ENCODE measurements around the gene METTL1. TPM values are rescaled to one million over a fixed set of nuclear protein-coding genes. Genes with fewer than 3 reads are reported as not detected.

The METTL1 gene
- polyA plus RNA-seq, 4 donors = 2.2 to 21.9 (median 11.6) TPM

DNA sequence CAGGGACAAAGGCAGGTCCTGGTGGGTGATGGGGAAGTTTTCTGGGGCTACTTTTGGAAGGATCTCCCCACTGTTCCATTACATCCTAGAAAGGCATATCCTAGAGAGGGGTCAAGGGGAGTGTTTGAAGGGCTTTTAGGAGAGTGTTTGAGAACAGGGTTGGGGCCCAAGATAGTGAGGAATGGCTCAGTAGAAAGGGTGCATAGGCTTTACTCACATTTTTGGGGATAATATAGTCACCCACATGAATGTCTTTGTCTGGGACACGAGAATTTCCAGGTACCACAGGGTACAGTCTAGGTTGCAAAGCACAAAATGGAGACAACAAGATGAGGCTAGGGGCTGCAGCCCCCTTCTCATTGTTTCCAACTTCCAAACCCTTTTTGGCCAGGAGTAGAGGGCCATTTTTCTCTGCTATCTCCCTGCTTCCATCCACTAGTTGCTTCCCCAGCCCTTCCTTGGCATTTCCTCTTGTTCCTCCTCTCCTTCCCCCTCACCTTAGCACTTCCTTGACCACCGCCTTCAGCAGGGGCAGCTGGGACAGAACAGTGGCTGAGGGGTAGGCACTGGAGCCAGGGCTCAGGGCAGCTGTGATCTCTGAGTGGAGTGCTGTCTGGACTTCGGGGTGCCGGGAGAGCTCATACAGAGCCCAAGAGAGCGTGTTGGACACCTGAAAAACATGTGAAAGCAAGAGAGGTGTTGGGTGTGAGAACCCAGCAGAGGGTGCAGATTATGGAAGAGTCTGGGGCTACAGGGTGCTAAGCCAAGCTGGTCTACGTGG, 7.8 kb downstream of the METTL1 start:
- H3K27ac ChIP-seq (ENCODE audit: low read depth in 1 of 3, low read length in 2 of 3) = no peak overlapping the region

DNA sequence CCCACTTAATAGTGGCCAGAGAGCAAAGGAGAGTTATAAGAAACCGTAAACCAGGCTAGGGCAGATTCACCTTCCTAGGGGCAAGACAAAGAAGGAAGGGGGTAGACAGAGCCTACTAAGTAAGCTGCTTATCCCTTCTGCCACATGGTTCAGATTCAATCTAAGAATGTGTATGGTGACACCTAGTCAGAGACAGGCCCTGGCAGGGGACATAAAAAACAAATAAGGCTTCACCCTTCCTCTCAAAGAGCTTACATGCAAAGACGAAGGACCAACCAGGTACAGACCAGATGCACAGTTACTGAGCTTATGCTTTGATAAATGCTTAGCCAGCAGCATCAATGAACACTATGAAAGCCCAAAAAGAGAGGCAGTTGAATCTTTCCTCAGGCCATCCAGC, 9.4 kb downstream of the METTL1 start:
- WGBS, 3 donors = 86 to 93% (median 93%) methylated on average over 2 of the region's 2 CpGs
- Histone ChIP-seq H3K4me1 (ENCODE audit: control insufficient read depth in 3 of 3, insufficient read depth in 2 of 3, low read depth in 1 of 3, low read length in 2 of 3) (peaks cover 2 to 28% (median 5%) of the 10 kb centered on the region in 3 donors), H3K36me3 (ENCODE audit: control insufficient read depth in 3 of 3, insufficient read depth in 2 of 3, low read depth in 1 of 3, low read length in 3 of 3) (peaks cover 0 to 26% (median 0%) of the 10 kb centered on the region in 3 donors), H3K4me3 (ENCODE audit: low read depth in 1 of 3, low read length in 3 of 3) (no peak overlapping the region), H3K9me3 (ENCODE audit: control insufficient read depth in 2 of 2, insufficient read depth in 1 of 2, low read depth in 1 of 2, low read length in 1 of 2) (no peaks in the 10 kb centered on the region), H3K27me3 (ENCODE audit: control insufficient read depth in 3 of 3, insufficient read depth in 3 of 3, low read length in 3 of 3) (peaks cover 3 to 42% (median 10%) of the 10 kb centered on the region in 3 donors), H3K27ac (ENCODE audit: low read depth in 1 of 3, low read length in 2 of 3) (no peak overlapping the region)
- DNase-seq = no peak
- FAIRE-seq = no peak

More for the DNA sequence above, 7.8 kb downstream of the METTL1 start:
- peaks cover 3 to 45% (median 10%) of the 10 kb centered on the region in 3 donors for H3K27me3 ChIP-seq (ENCODE audit: control insufficient read depth in 3 of 3, insufficient read depth in 3 of 3, low read length in 3 of 3)
- DNase-seq = no peak
- peaks cover 0 to 18% (median 0%) of the 10 kb centered on the region in 3 donors for H3K36me3 ChIP-seq (ENCODE audit: control insufficient read depth in 3 of 3, insufficient read depth in 2 of 3, low read depth in 1 of 3, low read length in 3 of 3)
- 81 to 83% (median 82%) methylated on average over 6 of the region's 6 CpGs for WGBS, 3 donors
- peak overlapping the region in 1 of 3 donors; percentile 51 for H3K4me3 ChIP-seq (ENCODE audit: low read depth in 1 of 3, low read length in 3 of 3)
- H3K9me3 ChIP-seq (ENCODE audit: control insufficient read depth in 2 of 2, insufficient read depth in 1 of 2, low read depth in 1 of 2, low read length in 1 of 2) = no peaks in the 10 kb centered on the region
- H3K4me1 ChIP-seq (ENCODE audit: control insufficient read depth in 3 of 3, insufficient read depth in 2 of 3, low read depth in 1 of 3, low read length in 2 of 3) = peaks cover 2 to 28% (median 5%) of the 10 kb centered on the region in 3 donors
- FAIRE-seq = no peak

DNA sequence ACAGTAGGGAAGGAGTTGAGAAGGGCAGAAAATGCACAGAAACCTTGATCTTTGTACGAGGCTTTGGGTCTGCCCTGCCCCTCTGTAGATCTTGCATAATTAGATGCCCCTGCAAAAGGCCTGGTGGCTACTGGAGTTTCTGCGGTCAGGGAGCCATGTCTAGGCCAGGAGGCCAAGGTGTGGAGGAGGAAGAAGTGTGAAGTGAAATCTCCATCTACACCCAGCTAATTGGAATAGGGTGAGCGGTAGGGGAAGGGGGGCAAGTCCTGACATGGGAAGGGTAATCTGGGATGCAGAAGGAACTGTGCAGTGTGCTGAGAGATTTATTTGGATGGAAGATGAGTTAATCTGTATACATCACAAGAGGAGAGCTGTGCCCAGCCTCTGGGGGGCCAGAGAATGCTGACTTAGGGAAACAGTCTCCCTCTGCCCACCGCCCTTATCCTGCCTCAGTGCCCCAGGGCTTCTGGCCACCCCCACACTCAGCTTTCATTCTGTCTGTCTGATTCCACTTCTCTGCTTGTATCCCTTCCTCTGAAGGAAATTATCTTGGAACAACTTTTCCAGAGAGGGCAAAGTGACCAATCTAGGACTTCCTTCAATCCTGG, 10.4 kb downstream of the METTL1 start:
- no peak overlapping the region for H3K27ac ChIP-seq (ENCODE audit: low read depth in 1 of 3, low read length in 2 of 3)
- no peak overlapping the region for H3K4me3 ChIP-seq (ENCODE audit: low read depth in 1 of 3, low read length in 3 of 3)
- H3K27me3 ChIP-seq (ENCODE audit: control insufficient read depth in 3 of 3, insufficient read depth in 3 of 3, low read length in 3 of 3) = peaks cover 0 to 32% (median 9%) of the 10 kb centered on the region in 3 donors
- no peak for DNase-seq
- H3K4me1 ChIP-seq (ENCODE audit: control insufficient read depth in 3 of 3, insufficient read depth in 2 of 3, low read depth in 1 of 3, low read length in 2 of 3) = peaks cover 2 to 21% (median 6%) of the 10 kb centered on the region in 3 donors
- H3K36me3 ChIP-seq (ENCODE audit: control insufficient read depth in 3 of 3, insufficient read depth in 2 of 3, low read depth in 1 of 3, low read length in 3 of 3) = peaks cover 0 to 28% (median 0%) of the 10 kb centered on the region in 3 donors
- WGBS, 3 donors = 91 to 93% (median 92%) methylated on average over 4 of the region's 4 CpGs
- no peaks in the 10 kb centered on the region for H3K9me3 ChIP-seq (ENCODE audit: control insufficient read depth in 2 of 2, insufficient read depth in 1 of 2, low read depth in 1 of 2, low read length in 1 of 2)
- FAIRE-seq = no peak

DNA sequence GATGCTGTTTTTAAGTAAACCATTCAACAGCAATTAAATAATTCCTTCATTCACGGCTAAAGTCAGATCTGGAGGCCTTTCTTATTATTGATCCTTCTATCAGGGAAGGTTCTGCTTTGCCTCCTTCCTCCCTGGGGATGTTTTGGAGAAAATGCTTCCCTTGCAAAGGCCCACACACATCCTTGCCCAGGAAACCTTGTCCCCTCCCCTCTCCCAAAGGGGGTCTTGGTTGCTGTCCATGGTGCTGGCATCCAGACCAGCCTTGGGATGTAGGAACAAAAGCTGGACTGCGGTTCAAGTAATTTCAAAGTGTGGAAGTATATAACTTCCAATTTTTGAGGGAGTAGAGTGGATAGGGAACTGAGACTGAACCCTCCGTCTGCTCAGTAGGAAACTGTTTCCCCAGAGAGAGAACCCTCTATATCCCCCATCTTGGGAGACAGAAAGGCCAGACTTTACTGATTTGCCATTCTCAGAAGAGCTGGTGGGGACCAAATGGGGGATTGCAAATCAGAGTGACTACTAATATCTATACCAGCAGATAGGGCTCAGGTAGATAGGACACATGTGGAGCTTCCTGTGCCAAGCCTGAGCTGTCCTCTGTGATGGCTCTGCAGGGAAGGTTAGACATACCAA, 11.4 kb downstream of the METTL1 start:
- H3K36me3 ChIP-seq (ENCODE audit: control insufficient read depth in 3 of 3, insufficient read depth in 2 of 3, low read depth in 1 of 3, low read length in 3 of 3) = peaks cover 0 to 28% (median 0%) of the 10 kb centered on the region in 3 donors
- no peak for FAIRE-seq
- DNase-seq = no peak
- H3K4me3 ChIP-seq (ENCODE audit: low read depth in 1 of 3, low read length in 3 of 3) = no peak overlapping the region
- WGBS, 3 donors = 88 to 90% (median 90%) methylated on average over 3 of the region's 3 CpGs
- peaks cover 2 to 11% (median 2%) of the 10 kb centered on the region in 3 donors for H3K4me1 ChIP-seq (ENCODE audit: control insufficient read depth in 3 of 3, insufficient read depth in 2 of 3, low read depth in 1 of 3, low read length in 2 of 3)
- no peak overlapping the region for H3K27ac ChIP-seq (ENCODE audit: low read depth in 1 of 3, low read length in 2 of 3)
- H3K9me3 ChIP-seq (ENCODE audit: control insufficient read depth in 2 of 2, insufficient read depth in 1 of 2, low read depth in 1 of 2, low read length in 1 of 2) = no peaks in the 10 kb centered on the region
- H3K27me3 ChIP-seq (ENCODE audit: control insufficient read depth in 3 of 3, insufficient read depth in 3 of 3, low read length in 3 of 3) = peaks cover 0 to 22% (median 7%) of the 10 kb centered on the region in 3 donors

DNA sequence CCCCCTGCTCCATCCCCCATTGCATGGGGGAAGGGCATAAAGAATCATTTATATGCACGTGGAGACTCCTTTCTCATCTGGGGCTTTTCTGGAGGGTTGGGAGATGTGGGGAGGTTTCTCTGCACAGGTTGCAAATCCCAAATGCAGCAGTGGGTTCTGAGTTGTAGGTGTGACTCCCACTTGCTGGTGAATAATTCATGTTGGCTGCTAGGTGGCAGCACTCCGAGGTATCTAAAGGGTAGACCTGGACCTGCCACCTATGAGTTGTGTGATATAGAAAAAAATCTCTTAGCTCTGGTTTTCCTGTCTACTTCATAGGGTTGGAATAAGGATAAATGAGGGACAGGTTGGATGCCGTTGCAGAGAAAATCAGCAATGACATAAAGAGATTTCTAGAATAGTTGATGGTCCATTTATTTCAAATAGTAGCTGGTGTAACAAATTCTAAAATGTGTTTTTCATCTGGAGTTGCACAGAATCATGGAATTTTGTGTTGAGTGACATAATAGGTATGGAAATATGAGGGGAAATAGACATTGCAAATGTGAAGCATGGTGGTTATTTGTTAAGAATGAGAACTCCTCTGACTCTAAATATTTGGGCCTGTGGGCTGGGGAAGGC, 12.4 kb downstream of the METTL1 start:
- H3K4me3 ChIP-seq (ENCODE audit: low read depth in 1 of 3, low read length in 3 of 3) = no peak overlapping the region
- DNase-seq = peak; percentile 56 to 60
- H3K4me1 ChIP-seq (ENCODE audit: control insufficient read depth in 3 of 3, insufficient read depth in 2 of 3, low read depth in 1 of 3, low read length in 2 of 3) = peaks cover 0 to 6% (median 2%) of the 10 kb centered on the region in 3 donors
- H3K27me3 ChIP-seq (ENCODE audit: control insufficient read depth in 3 of 3, insufficient read depth in 3 of 3, low read length in 3 of 3) = peaks cover 0 to 12% (median 7%) of the 10 kb centered on the region in 3 donors
- no peak for FAIRE-seq
- H3K9me3 ChIP-seq (ENCODE audit: control insufficient read depth in 2 of 2, insufficient read depth in 1 of 2, low read depth in 1 of 2, low read length in 1 of 2) = no peaks in the 10 kb centered on the region
- H3K36me3 ChIP-seq (ENCODE audit: control insufficient read depth in 3 of 3, insufficient read depth in 2 of 3, low read depth in 1 of 3, low read length in 3 of 3) = peaks cover 0 to 28% (median 0%) of the 10 kb centered on the region in 3 donors
- H3K27ac ChIP-seq (ENCODE audit: low read depth in 1 of 3, low read length in 2 of 3) = no peak overlapping the region
- WGBS, 3 donors = 20 to 36% (median 25%) methylated on average over 3 of the region's 3 CpGs

- Histone ChIP-seq H3K4me3 (ENCODE audit: low read depth in 1 of 3, low read length in 3 of 3) (no peak overlapping the region), H3K4me1 (ENCODE audit: control insufficient read depth in 3 of 3, insufficient read depth in 2 of 3, low read depth in 1 of 3, low read length in 2 of 3) (peaks cover 0 to 10% (median 2%) of the 10 kb centered on the region in 3 donors), H3K36me3 (ENCODE audit: control insufficient read depth in 3 of 3, insufficient read depth in 2 of 3, low read depth in 1 of 3, low read length in 3 of 3) (peaks cover 0 to 28% (median 0%) of the 10 kb centered on the region in 3 donors), H3K27me3 (ENCODE audit: control insufficient read depth in 3 of 3, insufficient read depth in 3 of 3, low read length in 3 of 3) (peaks cover 0 to 5% (median 2%) of the 10 kb centered on the region in 3 donors), H3K27ac (ENCODE audit: low read depth in 1 of 3, low read length in 2 of 3) (no peak overlapping the region), H3K9me3 (ENCODE audit: control insufficient read depth in 2 of 2, insufficient read depth in 1 of 2, low read depth in 1 of 2, low read length in 1 of 2) (no peaks in the 10 kb centered on the region)
- no peak for DNase-seq
- no peak for FAIRE-seq
- WGBS, 3 donors = 90 to 93% (median 91%) methylated on average over 22 to 25 of the region's 25 CpGs
These were observed 13.1 kb downstream of the METTL1 start for GRCh38 chr12:57758552-57759359.

- Histone ChIP-seq H3K27ac (ENCODE audit: low read depth in 1 of 3, low read length in 2 of 3) (no peak overlapping the region), H3K27me3 (ENCODE audit: control insufficient read depth in 3 of 3, insufficient read depth in 3 of 3, low read length in 3 of 3) (no peaks in the 10 kb centered on the region), H3K9me3 (ENCODE audit: control insufficient read depth in 2 of 2, insufficient read depth in 1 of 2, low read depth in 1 of 2, low read length in 1 of 2) (no peaks in the 10 kb centered on the region), H3K4me3 (ENCODE audit: low read depth in 1 of 3, low read length in 3 of 3) (no peak overlapping the region), H3K4me1 (ENCODE audit: control insufficient read depth in 3 of 3, insufficient read depth in 2 of 3, low read depth in 1 of 3, low read length in 2 of 3) (peaks cover 0 to 18% (median 2%) of the 10 kb centered on the region in 3 donors), H3K36me3 (ENCODE audit: control insufficient read depth in 3 of 3, insufficient read depth in 2 of 3, low read depth in 1 of 3, low read length in 3 of 3) (peaks cover 0 to 28% (median 0%) of the 10 kb centered on the region in 3 donors)
- WGBS, 3 donors = 87 to 97% (median 95%) methylated on average over 4 of the region's 4 CpGs
- FAIRE-seq (no peak), DNase-seq (no peak)
These were observed 14.1 kb downstream of the METTL1 start for GRCh38 chr12:57757771-57758170.
